ENCODE measurements around the gene IKZF1. TPM values are rescaled to one million over a fixed set of nuclear protein-coding genes. Genes with fewer than 3 reads are reported as not detected.

The IKZF1 gene
- total RNA-seq, 2 donors from 2014 or later, result 208 to 327 TPM

- peak; percentile 16 to 69 for DNase-seq (ENCODE audit: low spot score in 2 of 2)
- H3K27ac Mint-ChIP-seq, result peak overlapping the region in 1 of 2 donors; percentile 52
- peaks cover 36 to 40% of the 10 kb centered on the region in 2 donors for H3K36me3 Mint-ChIP-seq
- H3K9me3 Mint-ChIP-seq, result no peaks in the 10 kb centered on the region
- ATAC-seq, result peak; percentile 63 to 67
Observed at GRCh38 chr7:50446542-50446960, 142.0 kb downstream of the IKZF1 start.

GRCh38 chr7:50448823-50449222 lies 144.3 kb downstream of the IKZF1 start:
- DNase-seq (ENCODE audit: low spot score in 2 of 2) (no peak), ATAC-seq (peak; percentile 32 to 52)
- H3K36me3 Mint-ChIP-seq, result peaks cover 28 to 35% of the 10 kb centered on the region in 2 donors

DNA sequence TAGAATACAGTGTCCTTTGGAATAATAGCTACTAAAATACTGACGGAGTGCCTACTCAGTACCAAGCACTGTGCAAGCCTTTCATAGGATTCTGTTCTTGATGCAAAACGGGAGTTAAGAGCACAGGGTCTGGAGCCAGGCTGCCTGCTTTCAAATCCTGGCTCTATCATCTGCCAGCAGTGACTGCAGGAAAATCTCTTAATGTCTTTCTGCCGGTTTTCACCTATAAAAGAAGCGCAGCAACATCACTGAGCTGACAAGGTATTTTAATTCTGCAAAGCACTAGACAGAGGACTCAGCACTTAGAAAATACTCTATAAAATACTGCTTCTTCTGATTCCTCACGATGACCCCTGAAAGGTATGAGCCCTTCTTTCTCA lies 145.0 kb downstream of the IKZF1 start:
- DNase-seq (ENCODE audit: low spot score in 2 of 2), result no peak
- ATAC-seq, result peak in 1 of 2 donors; percentile 1
- Mint-ChIP-seq H3K9me3 (no peaks in the 10 kb centered on the region), H3K27ac (peak overlapping the region; percentile 1 to 99), H3K36me3 (peaks cover 22 to 35% of the 10 kb centered on the region in 2 donors)

More at GRCh38 chr7:50448823-50449222, 144.3 kb downstream of the IKZF1 start:
- Mint-ChIP-seq H3K9me3 (no peaks in the 10 kb centered on the region), H3K27ac (peak overlapping the region; percentile 1 to 99)

DNA sequence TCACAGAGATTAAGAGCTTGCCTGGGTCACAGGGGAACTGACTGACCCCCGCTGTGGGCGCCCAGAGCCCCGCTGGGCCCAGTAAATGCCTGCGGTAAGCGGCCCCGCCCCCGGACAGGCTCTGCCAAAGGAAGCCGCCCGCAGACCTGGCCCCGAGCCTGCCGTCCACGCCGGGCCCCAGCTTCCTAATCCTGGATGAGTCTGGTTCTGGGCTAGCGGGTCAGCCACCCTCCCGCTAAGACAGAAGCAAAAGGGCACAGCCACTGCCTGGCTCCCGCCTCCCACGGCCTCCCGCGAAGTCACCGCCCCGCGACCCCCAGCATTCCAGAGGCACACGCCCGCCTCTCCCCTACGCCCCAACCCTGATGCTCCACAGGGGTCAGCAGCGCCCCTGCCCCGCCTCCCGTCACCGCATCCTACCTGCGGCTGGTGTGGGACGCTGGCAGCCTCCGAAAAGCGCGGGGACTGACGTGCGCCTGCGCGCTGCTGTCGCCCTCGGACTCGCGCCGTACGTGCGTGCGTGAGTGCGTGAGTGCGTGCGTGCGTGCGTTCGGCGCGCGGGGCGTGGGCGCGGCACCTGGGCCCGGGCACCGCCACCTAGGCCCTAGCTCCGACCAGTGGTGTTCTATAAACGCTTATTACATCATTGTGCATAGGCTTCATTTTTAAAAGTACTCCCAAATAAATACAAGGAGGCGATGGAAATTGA lies 145.5 kb downstream of the IKZF1 start, which contains the start of gene FIGNL1:
TSS of gene FIGNL1 (minus strand) at position 470 of the 709 bp plus-strand sequence. CDS start 3,063 bp downstream, outside the sequence.
- no peaks in the 10 kb centered on the region for H3K9me3 Mint-ChIP-seq
- DNase-seq (ENCODE audit: low spot score in 2 of 2) (peak; percentile 81 to 89), ATAC-seq (peak; percentile 85)
- peaks cover 22 to 35% of the 10 kb centered on the region in 2 donors for H3K36me3 Mint-ChIP-seq
- peak within 1 kb of the TSS; percentile 96 to 99 for H3K27ac Mint-ChIP-seq

GRCh38 chr7:50450590-50451032 lies 146.1 kb downstream of the IKZF1 start:
- ATAC-seq, result peak; percentile 0 to 2
- Mint-ChIP-seq H3K36me3 (peaks cover 16 to 29% of the 10 kb centered on the region in 2 donors), H3K9me3 (no peaks in the 10 kb centered on the region), H3K27ac (peak overlapping the region; percentile 94 to 99)
- DNase-seq (ENCODE audit: low spot score in 2 of 2), result peak in 1 of 2 donors; percentile 25

Other genes with a start within 250 kb of the IKZF1 start
- not detected for gene ZPBP, start 211.5 kb upstream of the IKZF1 start, total RNA-seq
- 10 to 100 TPM; 46.0 to 50.7 TPM for gene FIGNL1, start 145.6 kb downstream of the IKZF1 start, total RNA-seq

All from activated naive CD4-positive, alpha-beta T cell treated with anti-CD3 and anti-CD28 coated beads, Interleukin-2, amount 50 U/mL, for 72 hours (primary cell).